Measurements from ENCODE around the gene FLNB.
A peak's percentile ranks its signal among the peaks of the same experiment; 100 is the strongest.

FLNB gene

DNA sequence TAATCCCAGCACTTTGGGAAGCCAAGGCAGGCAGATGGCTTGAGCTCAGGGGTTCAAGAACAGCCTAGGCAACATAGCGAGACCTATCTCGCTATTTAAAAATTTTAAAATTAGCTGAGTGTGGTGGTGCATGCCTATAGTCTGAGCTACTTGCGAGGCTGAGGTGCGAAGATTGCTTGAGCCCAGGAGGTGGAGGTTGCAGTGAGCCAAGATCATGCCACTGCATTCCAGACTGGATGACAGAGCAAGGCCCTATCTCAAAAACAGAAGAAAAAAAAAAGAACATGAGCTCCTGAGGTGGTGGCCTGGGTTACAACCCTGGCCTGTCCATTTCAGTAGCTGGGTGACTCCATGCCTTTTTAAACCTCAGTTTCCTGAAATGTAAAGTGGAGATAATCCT, 195.3 kb downstream of the FLNB start:
- TF ChIP-seq CTCF (IDR thresholded peaks at IDR 0.05; ENCODE audit: low read depth, low read length, missing control alignments) = no peak
- Histone ChIP-seq H3K27me3 (replicated peaks) (no peaks in the 10 kb centered on the region), H3K27ac (no peak overlapping the region), H3K4me3 (ENCODE audit: low read depth, low read length) (no peak overlapping the region), H3K36me3 (replicated peaks) (no peaks in the 10 kb centered on the region)
- DNase-seq = no peak
- in situ Hi-C loops (cut with HindIII; ENCODE audit: low pct_ligation_motif_present, low sequenced_read_pairs) = no loop called here

DNA sequence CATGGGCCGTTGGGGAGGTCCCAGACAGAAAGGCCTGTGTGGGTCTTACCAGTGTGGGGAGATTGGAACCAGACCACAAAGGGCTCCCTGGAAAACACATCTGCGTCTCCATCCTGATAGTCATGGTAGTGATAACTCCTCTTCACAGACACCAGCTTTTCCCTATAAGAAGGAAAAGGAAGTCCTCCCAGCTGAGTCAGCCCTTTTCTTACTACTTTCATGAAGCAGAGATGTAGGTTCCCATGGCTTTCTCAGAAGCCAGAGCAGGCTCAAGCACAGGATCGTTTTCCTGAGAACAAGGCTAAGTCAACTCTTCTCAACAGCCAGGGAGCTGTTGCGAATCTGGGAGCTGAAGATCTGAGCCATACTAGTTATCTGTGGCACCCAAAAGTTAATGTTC, 196.5 kb downstream of the FLNB start:
- DNase-seq = no peak
- Histone ChIP-seq H3K4me3 (ENCODE audit: low read depth, low read length) (no peak overlapping the region), H3K36me3 (replicated peaks) (no peaks in the 10 kb centered on the region), H3K27me3 (replicated peaks) (no peaks in the 10 kb centered on the region), H3K27ac (no peak overlapping the region)
- TF ChIP-seq CTCF (IDR thresholded peaks at IDR 0.05; ENCODE audit: low read depth, low read length, missing control alignments) = no peak
- in situ Hi-C loops (cut with HindIII; ENCODE audit: low pct_ligation_motif_present, low sequenced_read_pairs) = no loop called here

GRCh38 chr3:58205981-58206380, 197.8 kb downstream of the FLNB start:
- TF ChIP-seq CTCF (IDR thresholded peaks at IDR 0.05; ENCODE audit: low read depth, low read length, missing control alignments) = no peak
- DNase-seq = no peak
- Histone ChIP-seq H3K4me3 (ENCODE audit: low read depth, low read length) (no peak overlapping the region), H3K27ac (no peak overlapping the region), H3K36me3 (replicated peaks) (no peaks in the 10 kb centered on the region), H3K27me3 (replicated peaks) (no peaks in the 10 kb centered on the region)
- in situ Hi-C loops (cut with HindIII; ENCODE audit: low pct_ligation_motif_present, low sequenced_read_pairs) = no loop called here

DNA sequence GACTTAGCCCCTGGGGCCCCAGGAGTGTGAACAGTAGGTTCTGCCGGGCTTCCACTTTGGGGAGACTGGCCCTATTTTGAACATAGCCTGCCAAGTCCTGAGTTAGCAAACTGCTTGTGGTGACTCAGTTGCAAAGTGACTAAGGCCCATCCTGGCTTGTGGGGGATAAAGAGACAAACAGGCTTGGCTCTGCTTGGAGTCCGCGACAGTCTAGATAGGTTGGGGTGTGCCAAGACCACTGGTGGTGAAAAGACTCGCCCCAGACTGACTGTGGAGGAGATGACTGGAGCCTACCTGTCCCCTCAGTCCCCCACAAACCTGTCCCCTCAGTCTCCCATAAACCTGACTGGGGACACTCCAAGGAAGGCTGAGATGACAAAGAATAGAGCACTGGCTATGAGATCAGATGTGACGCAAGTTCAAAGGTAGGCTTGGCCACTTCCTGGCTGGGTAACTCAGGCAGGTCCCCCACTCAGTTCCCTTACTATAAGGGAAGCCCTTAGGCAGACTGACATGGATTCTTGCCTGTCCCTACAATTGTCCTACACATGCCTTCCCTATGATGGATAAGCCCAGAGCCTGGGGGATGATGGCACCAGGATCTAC, 198.3 kb downstream of the FLNB start:
- no peaks in the 10 kb centered on the region for H3K36me3 ChIP-seq (replicated peaks)
- in situ Hi-C loops (cut with HindIII; ENCODE audit: low pct_ligation_motif_present, low sequenced_read_pairs) = no loop called here
- no peak for TF ChIP-seq CTCF (IDR thresholded peaks at IDR 0.05; ENCODE audit: low read depth, low read length, missing control alignments)
- peak; percentile 49 for DNase-seq
- no peaks in the 10 kb centered on the region for H3K27me3 ChIP-seq (replicated peaks)
- no peak overlapping the region for H3K27ac ChIP-seq
- no peak overlapping the region for H3K4me3 ChIP-seq (ENCODE audit: low read depth, low read length)

GRCh38 chr3:58207954-58208353, 199.7 kb downstream of the FLNB start:
- no peaks in the 10 kb centered on the region for H3K36me3 ChIP-seq (replicated peaks)
- in situ Hi-C loops (cut with HindIII; ENCODE audit: low pct_ligation_motif_present, low sequenced_read_pairs) = no loop called here
- no peak overlapping the region for H3K4me3 ChIP-seq (ENCODE audit: low read depth, low read length)
- H3K27me3 ChIP-seq (replicated peaks) = no peaks in the 10 kb centered on the region
- no peak for DNase-seq
- TF ChIP-seq CTCF (IDR thresholded peaks at IDR 0.05; ENCODE audit: low read depth, low read length, missing control alignments) = no peak
- no peak overlapping the region for H3K27ac ChIP-seq

GRCh38 chr3:58209933-58210332, 201.7 kb downstream of the FLNB start:
- in situ Hi-C loops (cut with HindIII; ENCODE audit: low pct_ligation_motif_present, low sequenced_read_pairs) = no loop called here
- no peaks in the 10 kb centered on the region for H3K36me3 ChIP-seq (replicated peaks)
- H3K4me3 ChIP-seq (ENCODE audit: low read depth, low read length) = no peak overlapping the region
- DNase-seq = no peak
- no peak for TF ChIP-seq CTCF (IDR thresholded peaks at IDR 0.05; ENCODE audit: low read depth, low read length, missing control alignments)
- no peaks in the 10 kb centered on the region for H3K27me3 ChIP-seq (replicated peaks)
- H3K27ac ChIP-seq = no peak overlapping the region
